GM18511 (cell line): ENCODE results near the gene WDR35.
A peak's percentile ranks its signal among the peaks of the same experiment; 100 is the strongest.
"Not testable (repeated sequence)": the region's sequence is repeated elsewhere in the genome, so short reads cannot be mapped to it uniquely, and the experiment has no call there.

Experiments used
- ATAC-seq: cut with Tn5 transposase; IDR thresholded peaks from one replicate; pipeline ENCODE4 v1.9.1; 2021; ENCODE audit warnings: mild to moderate bottlenecking, moderate library complexity; ENCODE audit not compliant: unreplicated experiment

WDR35 gene

GRCh38 chr2:19895535-19895934 is 94.4 kb downstream of the WDR35 start:
- ATAC-seq = no peak

DNA sequence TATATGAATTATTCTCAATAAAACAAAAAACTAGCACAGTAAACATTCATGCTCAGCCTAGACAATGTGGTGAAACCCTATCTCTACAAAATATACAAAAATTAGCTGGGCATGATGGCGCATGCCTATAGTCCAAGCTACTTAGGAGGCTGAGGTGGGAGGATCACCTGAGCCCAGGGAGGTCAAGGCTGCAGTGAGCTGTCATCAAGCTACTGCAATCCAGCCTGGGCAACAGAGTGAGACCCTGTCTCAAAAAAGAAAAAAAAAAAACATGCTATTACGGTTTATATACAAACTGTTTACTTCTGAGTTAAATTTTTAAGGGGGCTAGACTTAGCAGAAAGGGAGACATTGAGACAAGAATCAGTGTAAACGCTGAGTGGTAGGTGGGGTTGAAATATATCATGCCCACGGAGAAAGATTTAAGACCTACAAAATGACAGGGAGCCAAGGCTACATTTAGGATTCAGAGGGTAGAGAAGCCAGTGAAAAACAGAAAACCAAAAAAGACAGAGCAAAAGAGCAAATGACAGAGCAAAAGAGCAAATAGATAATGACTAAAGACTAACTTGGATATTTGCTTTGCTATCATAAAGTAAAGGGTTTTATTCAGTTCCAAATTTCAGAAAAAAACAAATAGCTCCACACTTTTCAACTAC is 95.6 kb downstream of the WDR35 start:
- ATAC-seq = peak; percentile 27

DNA sequence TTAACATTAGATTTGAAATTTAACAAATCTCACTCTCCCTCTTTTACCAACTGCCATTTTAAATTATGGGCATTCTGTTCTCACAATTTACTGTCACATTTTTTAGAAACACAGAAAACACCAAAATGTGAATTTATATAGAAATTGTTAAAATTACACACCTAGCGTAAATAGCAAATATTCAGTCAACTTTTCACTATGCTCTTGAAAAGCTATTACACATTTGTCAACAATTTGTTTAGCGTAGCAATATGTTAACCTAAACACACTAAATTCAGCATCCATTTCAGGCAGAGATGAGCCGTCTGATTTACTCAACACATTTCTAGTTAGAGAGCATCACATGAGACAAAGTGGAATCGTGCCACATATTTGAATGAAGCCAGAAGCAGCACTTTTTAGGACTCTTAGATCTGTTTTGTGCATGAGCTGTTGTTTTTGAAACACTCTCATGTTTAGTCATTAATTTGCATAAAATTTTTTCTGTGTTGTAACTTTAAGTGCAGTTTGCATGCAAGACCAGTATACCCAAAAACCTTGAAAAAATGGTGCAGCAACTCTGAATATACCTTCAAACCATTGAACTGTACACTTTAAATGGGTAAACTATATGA is 96.3 kb downstream of the WDR35 start:
- peak; percentile 73 for ATAC-seq

DNA sequence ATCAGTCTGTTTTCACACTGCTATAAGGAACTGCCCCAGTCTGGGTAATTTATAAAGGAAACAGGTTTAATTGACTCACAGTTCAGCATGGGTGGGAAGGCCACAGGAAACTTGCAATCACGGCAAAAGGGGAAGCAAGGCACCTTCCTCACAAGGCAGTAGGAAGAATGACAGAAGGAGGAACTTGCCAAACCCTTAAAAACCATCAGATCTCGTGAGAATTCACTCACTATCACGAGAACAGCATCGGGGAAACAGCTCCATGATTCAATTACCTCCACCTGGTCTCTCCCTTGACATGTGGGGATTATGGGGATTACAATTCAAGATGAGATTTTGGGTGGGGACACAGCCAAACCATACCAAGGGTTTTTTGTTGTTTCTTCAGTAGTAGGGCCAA is 97.9 kb downstream of the WDR35 start:
- ATAC-seq = not testable (repeated sequence)

- no peak for ATAC-seq
Measured at GRCh38 chr2:19890104-19890503, 99.8 kb downstream of the WDR35 start.

DNA sequence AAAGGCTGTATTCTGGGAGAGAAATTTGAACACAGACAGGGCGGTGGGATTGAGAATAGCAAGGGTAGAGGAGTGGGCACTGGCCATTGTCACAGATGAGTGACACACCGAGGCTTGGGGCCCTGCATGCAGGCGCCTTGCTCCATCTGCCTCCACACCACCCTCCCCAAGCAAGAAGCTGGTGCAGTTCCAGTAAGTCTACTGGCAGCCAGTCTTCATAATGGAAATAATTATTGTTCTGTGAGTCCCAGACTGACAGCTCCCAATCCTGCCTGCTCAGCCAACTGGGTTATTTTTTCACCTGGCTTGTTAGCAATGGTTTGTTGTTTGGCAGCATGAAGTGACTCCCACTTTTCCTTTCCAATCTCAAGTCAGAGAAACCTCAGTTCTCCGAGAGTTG is 101.1 kb downstream of the WDR35 start:
- ATAC-seq = no peak

DNA sequence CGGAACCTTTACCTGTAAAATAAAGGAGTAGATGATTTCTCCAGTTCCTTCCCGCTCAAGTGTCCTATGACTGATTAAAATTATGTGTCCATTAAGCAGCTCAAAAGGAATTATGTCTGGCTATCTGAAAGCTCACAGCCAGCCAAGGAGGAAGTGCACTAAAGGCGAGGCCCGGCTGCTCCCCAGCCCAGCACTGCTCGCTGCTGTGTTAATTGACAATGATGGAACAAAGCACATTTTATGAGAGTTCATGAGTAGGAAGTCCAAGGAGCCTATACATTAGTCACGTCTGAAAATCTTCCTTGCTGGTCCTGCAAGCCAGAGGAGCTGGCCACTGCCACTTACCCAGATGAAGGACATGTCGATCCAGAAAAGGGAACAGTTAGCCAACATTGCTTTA is 102.4 kb downstream of the WDR35 start:
- ATAC-seq = no peak

GRCh38 chr2:19886261-19886660 is 103.6 kb downstream of the WDR35 start:
- no peak for ATAC-seq

GRCh38 chr2:19885791-19886190 is 104.1 kb downstream of the WDR35 start:
- ATAC-seq = no peak

GRCh38 chr2:19883971-19884720 is 105.8 kb downstream of the WDR35 start:
- no peak for ATAC-seq

- ATAC-seq = no peak
Measured at GRCh38 chr2:19883486-19883885, 106.4 kb downstream of the WDR35 start.

- ATAC-seq = no peak
Measured at GRCh38 chr2:19882286-19882685, 107.6 kb downstream of the WDR35 start.

DNA sequence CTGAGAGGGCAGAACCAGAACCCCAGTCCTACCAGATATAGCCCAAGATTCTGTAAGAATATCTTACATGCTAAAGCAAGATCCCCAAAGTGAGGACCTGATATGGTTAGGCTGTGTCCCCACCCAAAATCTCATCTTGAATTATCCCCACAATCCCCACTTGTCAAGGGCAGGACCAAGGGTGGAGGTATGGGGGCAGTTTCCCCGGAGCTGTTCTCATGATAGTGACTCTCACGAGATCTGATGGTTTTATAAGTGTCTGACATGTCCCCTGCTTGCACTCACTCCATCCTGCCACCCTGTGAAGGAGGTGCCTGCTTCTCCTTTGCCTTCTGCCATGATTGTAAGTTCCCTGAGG is 108.0 kb downstream of the WDR35 start:
- ATAC-seq = no peak

GRCh38 chr2:19881221-19881907 is 108.5 kb downstream of the WDR35 start:
- no peak for ATAC-seq

- not testable (repeated sequence) for ATAC-seq
Measured at GRCh38 chr2:19880191-19880590, 109.7 kb downstream of the WDR35 start.

GRCh38 chr2:19879120-19879519 is 110.8 kb downstream of the WDR35 start:
- ATAC-seq = no peak

GRCh38 chr2:19878268-19879046 is 111.4 kb downstream of the WDR35 start:
- ATAC-seq = no peak

DNA sequence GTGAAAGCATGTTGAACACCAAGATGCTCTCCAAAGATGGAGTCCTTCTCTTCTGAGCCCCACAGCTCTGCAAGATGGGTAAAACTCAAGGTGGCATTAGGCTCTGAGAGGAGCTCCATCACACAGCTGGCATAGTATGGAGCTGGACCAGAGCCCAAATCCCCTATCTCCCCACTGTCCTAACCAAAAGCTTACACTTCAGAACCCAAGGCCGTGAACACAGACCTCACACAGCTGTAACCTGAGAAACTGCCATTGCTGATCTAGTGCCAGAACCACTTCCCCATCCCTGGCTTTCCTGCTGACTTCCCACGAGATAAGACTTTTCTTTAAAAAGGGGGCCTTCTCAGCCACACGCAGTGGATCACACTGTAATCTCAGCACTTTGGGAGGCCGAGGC is 113.2 kb downstream of the WDR35 start:
- no peak for ATAC-seq

DNA sequence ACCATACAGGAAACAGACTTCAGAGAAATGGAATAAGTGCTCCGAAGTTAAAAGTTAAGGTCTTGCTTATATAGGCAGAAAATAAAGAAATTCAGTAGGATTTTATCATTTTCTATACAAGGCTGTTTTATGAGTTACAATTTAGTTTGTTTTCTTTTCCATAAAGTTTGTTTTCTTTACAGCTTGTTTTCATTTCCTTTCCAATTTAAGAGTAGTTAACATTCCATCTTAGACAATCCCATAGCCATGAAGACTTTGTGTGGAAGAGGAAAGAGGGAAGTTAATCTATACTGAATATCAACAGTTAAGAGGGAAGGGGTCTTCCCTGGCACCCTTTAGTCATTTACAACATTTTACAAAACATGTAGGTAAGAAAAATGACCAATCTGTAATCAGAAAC is 114.6 kb downstream of the WDR35 start:
- ATAC-seq = no peak

GRCh38 chr2:19874726-19875125 is 115.2 kb downstream of the WDR35 start:
- ATAC-seq = no peak

DNA sequence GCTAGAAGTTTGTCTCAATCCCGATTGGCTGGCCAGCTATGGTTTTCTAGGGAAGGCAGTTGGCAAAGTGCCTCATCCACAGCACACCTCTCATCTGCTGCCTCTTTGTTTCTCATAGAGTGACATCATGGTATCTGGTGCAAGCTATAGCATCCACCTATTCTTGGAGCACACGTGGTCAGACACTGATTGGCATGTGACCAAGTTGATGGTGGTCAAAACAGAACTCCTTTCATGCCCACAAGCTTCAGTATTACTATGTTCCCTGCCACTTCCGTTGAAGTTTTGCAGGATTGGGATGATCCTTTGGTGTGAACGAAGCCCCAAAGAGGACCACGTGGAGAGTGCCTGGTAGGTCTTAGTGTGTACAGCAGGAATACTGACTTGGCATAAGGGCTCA is 116.9 kb downstream of the WDR35 start:
- ATAC-seq = no peak
